Measurements from ENCODE around the gene ZBTB5.
"Not testable (repeated sequence)": the region's sequence is repeated elsewhere in the genome, so short reads cannot be mapped to it uniquely, and the experiment has no call there.

GRCh38 chr9:37510053-37510452, 44.8 kb upstream of the ZBTB5 start:
- TF ChIP-seq, protein P1, sequence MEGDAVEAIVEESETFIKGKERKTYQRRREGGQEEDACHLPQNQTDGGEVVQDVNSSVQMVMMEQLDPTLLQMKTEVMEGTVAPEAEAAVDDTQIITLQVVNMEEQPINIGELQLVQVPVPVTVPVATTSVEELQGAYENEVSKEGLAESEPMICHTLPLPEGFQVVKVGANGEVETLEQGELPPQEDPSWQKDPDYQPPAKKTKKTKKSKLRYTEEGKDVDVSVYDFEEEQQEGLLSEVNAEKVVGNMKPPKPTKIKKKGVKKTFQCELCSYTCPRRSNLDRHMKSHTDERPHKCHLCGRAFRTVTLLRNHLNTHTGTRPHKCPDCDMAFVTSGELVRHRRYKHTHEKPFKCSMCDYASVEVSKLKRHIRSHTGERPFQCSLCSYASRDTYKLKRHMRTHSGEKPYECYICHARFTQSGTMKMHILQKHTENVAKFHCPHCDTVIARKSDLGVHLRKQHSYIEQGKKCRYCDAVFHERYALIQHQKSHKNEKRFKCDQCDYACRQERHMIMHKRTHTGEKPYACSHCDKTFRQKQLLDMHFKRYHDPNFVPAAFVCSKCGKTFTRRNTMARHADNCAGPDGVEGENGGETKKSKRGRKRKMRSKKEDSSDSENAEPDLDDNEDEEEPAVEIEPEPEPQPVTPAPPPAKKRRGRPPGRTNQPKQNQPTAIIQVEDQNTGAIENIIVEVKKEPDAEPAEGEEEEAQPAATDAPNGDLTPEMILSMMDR (conservative IDR thresholded peaks at IDR 0.05; ENCODE audit: low read depth, low read length) = not testable (repeated sequence)
- not testable (repeated sequence) for TF ChIP-seq EZH2 (IDR thresholded peaks at IDR 0.05; ENCODE audit: borderline replicate concordance, low read depth, low read length, poor library complexity, severe bottlenecking)

Measured in A673 (cell line).